ENCODE data around the gene TNF.

The TNF gene

GRCh38 chr6:31534521-31535040, 40.8 kb upstream of the TNF start:
- no peak overlapping the region for H3K4me3 ChIP-seq (ENCODE audit: low read length)
- H3K27ac ChIP-seq (ENCODE audit: low read depth, low read length) = no peak overlapping the region
- H3K9ac ChIP-seq (ENCODE audit: low read length) = no peak overlapping the region
- H3K4me1 ChIP-seq (ENCODE audit: control insufficient read depth, insufficient read depth, low read length) = peaks cover 8% of the 10 kb centered on the region
- no peaks in the 10 kb centered on the region for H3K27me3 ChIP-seq (ENCODE audit: control insufficient read depth, insufficient read depth, low read length)
- peaks cover 59% of the 10 kb centered on the region for H3K36me3 ChIP-seq (ENCODE audit: control insufficient read depth, insufficient read depth, low read length)

- no peak overlapping the region for H3K4me3 ChIP-seq (ENCODE audit: low read length)
- H3K9ac ChIP-seq (ENCODE audit: low read length) = no peak overlapping the region
- peaks cover 19% of the 10 kb centered on the region for H3K4me1 ChIP-seq (ENCODE audit: control insufficient read depth, insufficient read depth, low read length)
- H3K27me3 ChIP-seq (ENCODE audit: control insufficient read depth, insufficient read depth, low read length) = no peaks in the 10 kb centered on the region
- peaks cover 58% of the 10 kb centered on the region for H3K36me3 ChIP-seq (ENCODE audit: control insufficient read depth, insufficient read depth, low read length)
- no peak overlapping the region for H3K27ac ChIP-seq (ENCODE audit: low read depth, low read length)
These were observed 39.6 kb upstream of the TNF start for GRCh38 chr6:31535538-31536324.

- H3K27ac ChIP-seq (ENCODE audit: low read depth, low read length) = no peak overlapping the region
- H3K9ac ChIP-seq (ENCODE audit: low read length) = no peak overlapping the region
- H3K4me1 ChIP-seq (ENCODE audit: control insufficient read depth, insufficient read depth, low read length) = peaks cover 26% of the 10 kb centered on the region
- no peaks in the 10 kb centered on the region for H3K27me3 ChIP-seq (ENCODE audit: control insufficient read depth, insufficient read depth, low read length)
- H3K36me3 ChIP-seq (ENCODE audit: control insufficient read depth, insufficient read depth, low read length) = peaks cover 45% of the 10 kb centered on the region
- no peak overlapping the region for H3K4me3 ChIP-seq (ENCODE audit: low read length)
These were observed 36.5 kb upstream of the TNF start for GRCh38 chr6:31538805-31539400.

- peaks cover 32% of the 10 kb centered on the region for H3K36me3 ChIP-seq (ENCODE audit: control insufficient read depth, insufficient read depth, low read length)
- peak overlapping the region; percentile 88 for H3K9ac ChIP-seq (ENCODE audit: low read length)
- peaks cover 26% of the 10 kb centered on the region for H3K4me1 ChIP-seq (ENCODE audit: control insufficient read depth, insufficient read depth, low read length)
- H3K4me3 ChIP-seq (ENCODE audit: low read length) = peak overlapping the region; percentile 93
- H3K27me3 ChIP-seq (ENCODE audit: control insufficient read depth, insufficient read depth, low read length) = no peaks in the 10 kb centered on the region
- H3K27ac ChIP-seq (ENCODE audit: low read depth, low read length) = peak overlapping the region; percentile 89
These were observed 34.7 kb upstream of the TNF start for GRCh38 chr6:31540640-31541039.

GRCh38 chr6:31541059-31541657, 34.2 kb upstream of the TNF start:
- Histone ChIP-seq H3K4me3 (ENCODE audit: low read length) (peak overlapping the region; percentile 93), H3K4me1 (ENCODE audit: control insufficient read depth, insufficient read depth, low read length) (peaks cover 26% of the 10 kb centered on the region), H3K27me3 (ENCODE audit: control insufficient read depth, insufficient read depth, low read length) (no peaks in the 10 kb centered on the region), H3K9ac (ENCODE audit: low read length) (peak overlapping the region; percentile 88), H3K27ac (ENCODE audit: low read depth, low read length) (peak overlapping the region; percentile 89), H3K36me3 (ENCODE audit: control insufficient read depth, insufficient read depth, low read length) (peaks cover 27% of the 10 kb centered on the region)

- Histone ChIP-seq H3K36me3 (ENCODE audit: control insufficient read depth, insufficient read depth, low read length) (peaks cover 23% of the 10 kb centered on the region), H3K27ac (ENCODE audit: low read depth, low read length) (peak within 1 kb of the TSS; percentile 89), H3K4me3 (ENCODE audit: low read length) (peak within 1 kb of the TSS; percentile 93), H3K27me3 (ENCODE audit: control insufficient read depth, insufficient read depth, low read length) (no peaks in the 10 kb centered on the region), H3K9ac (ENCODE audit: low read length) (peak within 1 kb of the TSS; percentile 88), H3K4me1 (ENCODE audit: control insufficient read depth, insufficient read depth, low read length) (peaks cover 26% of the 10 kb centered on the region)
These were observed 33.5 kb upstream of the TNF start, which contains the start of gene DDX39B for GRCh38 chr6:31541658-31542521. DDX39B (minus strand) TSS chr6:31542003; CDS start chr6:31540532, 1,471 bp downstream.

GRCh38 chr6:31543639-31544038, 31.7 kb upstream of the TNF start:
- Histone ChIP-seq H3K9ac (ENCODE audit: low read length) (no peak overlapping the region), H3K27ac (ENCODE audit: low read depth, low read length) (no peak overlapping the region), H3K27me3 (ENCODE audit: control insufficient read depth, insufficient read depth, low read length) (no peaks in the 10 kb centered on the region), H3K4me3 (ENCODE audit: low read length) (no peak overlapping the region), H3K36me3 (ENCODE audit: control insufficient read depth, insufficient read depth, low read length) (peaks cover 18% of the 10 kb centered on the region), H3K4me1 (ENCODE audit: control insufficient read depth, insufficient read depth, low read length) (peaks cover 34% of the 10 kb centered on the region)

- Histone ChIP-seq H3K4me3 (ENCODE audit: low read length) (no peak overlapping the region), H3K36me3 (ENCODE audit: control insufficient read depth, insufficient read depth, low read length) (peaks cover 10% of the 10 kb centered on the region), H3K27me3 (ENCODE audit: control insufficient read depth, insufficient read depth, low read length) (no peaks in the 10 kb centered on the region), H3K4me1 (ENCODE audit: control insufficient read depth, insufficient read depth, low read length) (peaks cover 26% of the 10 kb centered on the region), H3K27ac (ENCODE audit: low read depth, low read length) (no peak overlapping the region), H3K9ac (ENCODE audit: low read length) (no peak overlapping the region)
These were observed 30.7 kb upstream of the TNF start for GRCh38 chr6:31544676-31545075.

GRCh38 chr6:31545291-31545690, 30.1 kb upstream of the TNF start:
- H3K36me3 ChIP-seq (ENCODE audit: control insufficient read depth, insufficient read depth, low read length) = peaks cover 4% of the 10 kb centered on the region
- H3K4me1 ChIP-seq (ENCODE audit: control insufficient read depth, insufficient read depth, low read length) = peaks cover 20% of the 10 kb centered on the region
- H3K27me3 ChIP-seq (ENCODE audit: control insufficient read depth, insufficient read depth, low read length) = no peaks in the 10 kb centered on the region
- H3K27ac ChIP-seq (ENCODE audit: low read depth, low read length) = no peak overlapping the region
- H3K4me3 ChIP-seq (ENCODE audit: low read length) = no peak overlapping the region
- no peak overlapping the region for H3K9ac ChIP-seq (ENCODE audit: low read length)

- peak within 1 kb of the TSS; percentile 87 for H3K27ac ChIP-seq (ENCODE audit: low read depth, low read length)
- no peak within 1 kb of the TSS for H3K9ac ChIP-seq (ENCODE audit: low read length)
- H3K36me3 ChIP-seq (ENCODE audit: control insufficient read depth, insufficient read depth, low read length) = peaks cover 5% of the 10 kb centered on the region
- no peaks in the 10 kb centered on the region for H3K27me3 ChIP-seq (ENCODE audit: control insufficient read depth, insufficient read depth, low read length)
- H3K4me3 ChIP-seq (ENCODE audit: low read length) = peak within 1 kb of the TSS; percentile 63
- H3K4me1 ChIP-seq (ENCODE audit: control insufficient read depth, insufficient read depth, low read length) = peaks cover 12% of the 10 kb centered on the region
These were observed 28.9 kb upstream of the TNF start, which contains the start of gene ATP6V1G2 for GRCh38 chr6:31546339-31546957. ATP6V1G2 (minus strand) TSS chr6:31546608; CDS start chr6:31546559, 49 bp downstream.

- Histone ChIP-seq H3K4me3 (ENCODE audit: low read length) (peak within 1 kb of the TSS; percentile 63), H3K36me3 (ENCODE audit: control insufficient read depth, insufficient read depth, low read length) (peaks cover 5% of the 10 kb centered on the region), H3K27ac (ENCODE audit: low read depth, low read length) (peak within 1 kb of the TSS; percentile 87), H3K4me1 (ENCODE audit: control insufficient read depth, insufficient read depth, low read length) (peaks cover 12% of the 10 kb centered on the region), H3K27me3 (ENCODE audit: control insufficient read depth, insufficient read depth, low read length) (no peaks in the 10 kb centered on the region), H3K9ac (ENCODE audit: low read length) (no peak within 1 kb of the TSS)
These were observed 28.2 kb upstream of the TNF start, which contains the start of gene NFKBIL1 for GRCh38 chr6:31546958-31547726. NFKBIL1 (plus strand) TSS chr6:31547608; CDS start chr6:31547695, 87 bp downstream.
